Jurkat, Clone E6-1 (cell line): ENCODE results near the gene NPHP4.

Source experiments
- DNase-seq: peaks from one replicate; pipeline ENCODE4 v3.0.0-alpha.2; 2011; ENCODE audit warnings: low read depth, low spot score
- H3K4me3 ChIP-seq: 2 replicates; pipeline ENCODE4 v1.5.1; 2011; ENCODE audit warnings: mild to moderate bottlenecking, low read length, control low read depth, moderate library complexity

The NPHP4 gene

DNA sequence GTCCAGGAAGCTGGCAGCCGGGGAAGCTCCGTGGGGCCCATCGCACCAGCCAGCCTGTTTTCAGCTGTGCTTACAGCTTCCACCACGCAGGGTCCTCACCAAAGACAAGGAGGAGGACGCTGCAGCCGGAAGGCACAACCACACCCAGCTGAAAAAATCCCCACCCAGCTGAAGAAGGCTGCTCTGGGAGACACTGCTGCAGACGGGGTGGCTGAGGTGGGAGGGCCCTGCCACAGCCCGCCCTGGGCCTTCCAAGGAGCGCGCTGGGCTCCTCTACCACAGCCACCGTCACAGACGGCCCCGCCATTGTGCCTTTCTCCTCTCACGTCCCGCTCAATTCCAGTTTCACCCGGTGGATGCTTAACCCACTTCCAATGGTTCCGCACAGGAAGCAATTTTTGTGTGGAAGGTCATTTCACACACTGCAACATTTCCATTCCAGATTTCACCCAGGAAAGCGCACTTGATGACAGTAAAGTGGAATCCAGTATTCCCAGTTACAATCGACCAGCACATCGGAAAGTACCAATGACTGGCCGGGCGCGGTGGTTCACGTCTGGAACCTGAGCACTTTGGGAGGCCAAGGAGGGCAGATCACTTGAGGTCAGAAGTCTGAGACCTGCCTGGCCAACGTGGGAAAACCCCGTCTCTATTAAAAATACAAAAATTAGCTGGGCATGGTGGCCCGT, 47.9 kb downstream of the NPHP4 start:
- H3K4me3 ChIP-seq = no peak overlapping the region
- no peak for DNase-seq

DNA sequence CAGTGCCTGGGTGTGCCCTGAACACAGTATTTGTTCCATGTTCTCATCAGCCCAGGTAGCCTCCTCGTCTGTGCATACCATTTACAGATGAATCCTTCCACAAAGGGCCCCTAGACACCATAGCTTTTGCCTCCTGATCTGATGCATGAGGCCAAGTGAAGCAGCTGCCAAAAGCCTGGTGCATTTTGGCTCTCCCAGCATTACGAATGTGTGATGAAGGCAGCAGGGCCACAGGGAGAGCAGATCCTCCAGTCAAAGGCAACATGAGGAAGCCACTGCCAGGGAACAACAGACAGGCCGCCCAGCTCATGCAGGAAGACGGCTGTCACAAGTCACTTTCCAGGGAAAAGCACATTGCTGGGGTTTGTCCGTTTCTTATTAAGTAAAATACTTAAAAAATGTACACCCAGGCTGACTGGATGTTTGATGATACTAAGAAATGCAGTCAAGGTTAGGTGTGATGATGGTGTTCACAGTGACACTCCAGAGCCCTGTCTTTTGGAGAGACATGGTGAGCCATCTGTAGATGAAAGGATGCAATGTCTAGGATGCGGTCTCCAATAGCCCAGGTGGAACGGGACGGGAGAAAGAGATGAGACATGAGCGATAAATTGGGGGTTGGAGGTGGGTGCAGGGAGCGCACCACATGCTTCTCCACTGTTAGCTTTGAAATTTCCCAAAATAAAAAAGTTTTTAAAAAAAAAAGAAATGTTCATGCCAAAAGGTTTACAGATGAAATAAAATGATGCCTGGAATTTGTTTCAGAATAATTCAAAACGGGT, 48.7 kb downstream of the NPHP4 start:
- H3K4me3 ChIP-seq = no peak overlapping the region
- DNase-seq = no peak

DNA sequence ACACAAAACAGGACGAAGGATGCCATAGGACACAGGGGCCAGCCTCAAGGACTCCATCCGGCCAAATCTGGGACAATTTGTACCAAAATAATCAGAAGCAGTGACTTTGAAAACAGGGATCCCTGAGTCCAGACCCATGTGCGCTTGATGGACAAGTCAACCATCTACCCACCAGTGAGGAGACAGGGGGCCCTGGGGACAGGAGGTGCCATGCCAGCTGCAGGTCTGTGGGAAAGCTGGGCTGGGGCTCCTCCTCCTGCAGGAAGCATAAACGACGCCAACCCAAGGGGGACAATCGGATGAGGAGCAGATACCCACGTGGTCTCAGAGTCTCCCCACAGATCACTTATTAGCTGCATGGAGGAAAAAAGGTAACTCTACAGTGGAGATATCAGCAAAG, 50.6 kb downstream of the NPHP4 start:
- DNase-seq = no peak
- H3K4me3 ChIP-seq = no peak overlapping the region

DNA sequence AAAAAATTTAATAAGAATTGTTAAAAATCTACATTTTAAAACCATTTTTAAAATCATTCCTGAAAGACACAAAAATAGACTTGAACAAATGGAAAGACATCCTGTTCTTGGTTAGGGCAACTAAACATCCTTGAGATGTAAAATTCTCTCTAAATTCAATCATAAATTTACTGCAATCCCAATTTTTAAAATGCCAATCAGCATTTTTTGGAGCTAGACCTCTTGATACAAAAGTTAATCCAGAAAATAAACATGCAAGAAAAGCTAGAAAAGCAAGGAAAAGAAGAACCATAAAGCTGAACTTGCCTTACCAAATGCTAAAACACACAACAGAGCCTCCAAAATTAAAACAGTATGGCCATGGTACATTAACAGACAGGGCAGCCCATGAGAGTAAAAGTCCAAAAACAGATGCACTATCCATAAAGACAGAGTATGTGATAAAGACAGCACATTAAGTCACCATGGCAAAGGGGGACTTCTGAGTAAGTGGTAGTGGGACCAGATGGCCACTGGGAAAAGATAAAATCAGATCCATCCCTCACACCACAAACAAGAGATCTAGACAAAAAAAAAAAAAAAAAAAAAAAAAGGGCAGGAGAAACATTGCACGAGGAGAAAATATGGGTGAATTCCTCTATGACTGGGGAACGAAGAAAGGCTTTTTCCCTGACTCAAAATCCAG, 51.4 kb downstream of the NPHP4 start:
- no peak for DNase-seq
- H3K4me3 ChIP-seq = no peak overlapping the region

DNA sequence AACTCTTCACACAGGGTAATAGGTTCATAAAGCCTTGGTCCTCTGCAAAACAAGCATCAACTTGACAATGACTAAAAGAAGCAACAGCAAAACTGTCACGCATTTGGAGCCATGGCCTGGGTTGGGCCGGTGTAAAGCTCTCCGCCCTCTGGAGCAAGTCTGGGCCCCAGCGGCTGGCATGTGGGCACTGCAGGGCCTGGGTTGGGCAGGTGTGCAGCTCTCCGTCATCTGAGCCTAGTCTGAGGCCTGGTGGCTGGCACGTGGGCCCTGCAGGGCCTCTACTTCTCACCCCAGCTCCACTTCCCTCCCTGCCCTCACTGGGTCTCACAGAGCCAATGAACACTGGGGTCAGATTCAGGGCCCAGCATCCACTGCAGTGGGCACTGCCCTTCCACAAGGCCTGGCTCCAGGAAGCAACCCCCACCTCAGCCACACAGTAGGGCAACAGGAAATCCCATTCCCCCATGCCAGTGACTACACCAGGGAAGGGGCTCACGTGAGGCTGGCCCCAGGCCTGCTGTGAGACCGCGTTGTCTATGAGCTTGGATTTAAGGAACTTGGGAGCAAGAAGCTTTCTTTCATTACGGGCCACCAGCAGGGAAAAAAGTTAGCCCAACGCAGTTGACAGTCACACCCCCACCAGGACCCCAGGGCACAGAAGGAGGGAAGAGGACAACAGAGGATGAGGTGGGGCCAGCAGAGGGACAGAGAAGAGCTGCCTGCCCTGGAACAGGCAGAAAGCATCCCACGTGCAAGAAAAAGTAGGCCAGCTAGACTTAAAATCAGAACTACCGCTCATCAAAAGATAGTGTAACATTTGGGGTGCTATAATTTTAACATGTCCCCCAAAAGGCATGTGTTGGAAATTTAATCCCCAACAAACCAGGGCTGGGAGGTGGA, 52.7 kb downstream of the NPHP4 start:
- no peak for DNase-seq

DNA sequence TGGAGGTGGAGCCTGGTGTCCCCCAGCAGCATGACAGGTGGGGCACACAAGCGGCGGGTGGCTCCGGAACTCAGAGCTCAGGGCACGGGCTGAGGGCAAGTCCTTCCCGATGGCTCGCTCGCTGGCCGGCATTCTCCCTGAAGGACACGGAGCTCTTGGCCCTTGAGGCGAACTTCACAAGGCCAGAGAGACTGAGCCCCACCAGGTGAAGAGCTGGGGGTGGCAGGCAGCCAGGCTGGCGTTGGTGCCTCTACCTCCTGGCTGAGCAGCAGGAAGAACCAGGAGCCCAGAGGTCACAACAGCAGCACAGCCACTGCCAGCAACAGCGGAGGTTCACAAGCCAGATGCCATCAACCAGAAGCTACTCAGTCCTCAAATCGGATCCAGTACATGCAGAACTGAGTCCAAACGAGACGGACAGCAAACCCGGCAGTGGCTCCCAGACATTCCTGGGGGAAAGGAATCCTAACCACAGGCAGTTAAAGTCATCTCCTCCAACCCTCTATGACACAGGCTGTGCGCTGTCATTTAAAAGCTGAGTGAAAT, 54.1 kb downstream of the NPHP4 start:
- no peak overlapping the region for H3K4me3 ChIP-seq
- DNase-seq = no peak

More for the DNA sequence above, 52.7 kb downstream of the NPHP4 start:
- H3K4me3 ChIP-seq = no peak overlapping the region

DNA sequence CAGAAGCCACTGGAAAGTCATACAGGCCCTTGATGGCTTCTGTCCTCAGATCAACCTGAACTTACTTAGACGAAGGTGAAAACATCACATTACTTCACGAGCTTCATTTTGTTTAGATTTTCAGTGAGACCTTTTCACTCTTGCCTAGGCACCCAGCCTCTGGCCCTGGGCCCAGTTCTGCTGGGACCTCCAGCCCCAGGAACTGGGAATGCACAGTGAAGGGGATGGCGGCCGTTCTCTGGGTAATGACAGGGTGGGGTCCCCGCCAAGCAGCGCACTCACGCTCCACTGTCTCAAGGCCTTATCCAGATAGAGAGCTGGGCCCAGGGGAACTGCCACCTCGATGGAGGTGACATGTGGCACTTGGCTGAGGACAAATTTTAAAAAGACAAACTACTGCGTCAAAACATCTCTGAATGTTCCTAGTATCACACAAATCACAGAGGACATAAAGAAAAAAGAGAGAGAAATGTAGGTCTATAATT, 54.8 kb downstream of the NPHP4 start:
- no peak for DNase-seq
- H3K4me3 ChIP-seq = no peak overlapping the region

DNA sequence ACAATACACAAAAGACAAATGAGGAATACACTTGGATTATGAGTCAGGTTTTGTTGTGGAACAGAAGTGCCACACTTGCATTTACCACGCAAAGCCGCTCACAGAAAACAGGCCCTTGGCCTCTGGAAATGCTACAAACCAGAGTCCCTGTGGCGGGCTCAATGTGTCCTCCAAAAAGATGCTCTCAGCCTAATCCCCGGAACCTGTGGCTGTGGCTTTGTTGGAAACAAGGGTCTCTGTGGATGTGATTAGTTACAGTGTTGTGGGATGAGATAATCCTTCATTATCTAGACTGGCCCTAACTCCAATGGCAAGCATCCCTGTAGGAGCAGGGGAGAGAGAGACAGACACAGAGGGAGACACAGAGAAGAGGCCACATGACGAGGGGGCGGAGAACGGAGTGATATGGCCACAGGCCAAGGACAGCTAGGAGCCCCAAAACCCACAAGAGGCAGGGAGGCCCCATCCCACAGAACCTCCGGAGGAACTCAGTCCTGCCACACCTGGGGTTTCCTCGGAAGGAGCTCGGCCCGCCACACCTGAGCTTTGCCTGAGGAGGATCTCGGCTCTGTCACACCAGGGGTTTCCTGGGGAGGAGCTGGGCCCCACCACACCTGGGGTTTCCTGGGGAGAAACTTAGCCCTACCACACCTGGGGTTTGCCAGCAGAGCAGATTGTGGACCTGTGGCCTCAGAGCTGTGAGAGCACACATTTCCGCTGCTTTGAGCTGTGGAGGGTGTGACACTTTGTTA, 55.4 kb downstream of the NPHP4 start:
- DNase-seq = peak; percentile 79
- no peak overlapping the region for H3K4me3 ChIP-seq

DNA sequence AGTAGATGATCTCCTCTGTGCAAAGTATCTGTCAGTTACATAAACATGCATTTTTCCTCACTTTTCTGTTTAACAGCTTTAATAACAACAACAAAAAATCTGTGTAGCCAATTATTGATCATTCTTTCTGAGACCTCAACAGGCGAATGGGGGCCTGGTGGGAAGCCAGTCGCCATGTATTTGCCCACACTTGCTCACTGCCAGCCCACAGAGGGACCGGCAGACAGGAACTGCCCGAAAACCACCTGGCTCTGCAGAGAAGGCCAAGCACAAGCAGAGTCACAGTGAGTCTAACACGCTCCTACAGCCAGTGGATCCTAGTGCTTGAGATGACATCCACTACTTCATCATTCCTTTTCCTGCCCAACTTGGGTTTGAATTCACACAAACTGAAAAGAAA, 56.1 kb downstream of the NPHP4 start:
- DNase-seq = no peak

DNA sequence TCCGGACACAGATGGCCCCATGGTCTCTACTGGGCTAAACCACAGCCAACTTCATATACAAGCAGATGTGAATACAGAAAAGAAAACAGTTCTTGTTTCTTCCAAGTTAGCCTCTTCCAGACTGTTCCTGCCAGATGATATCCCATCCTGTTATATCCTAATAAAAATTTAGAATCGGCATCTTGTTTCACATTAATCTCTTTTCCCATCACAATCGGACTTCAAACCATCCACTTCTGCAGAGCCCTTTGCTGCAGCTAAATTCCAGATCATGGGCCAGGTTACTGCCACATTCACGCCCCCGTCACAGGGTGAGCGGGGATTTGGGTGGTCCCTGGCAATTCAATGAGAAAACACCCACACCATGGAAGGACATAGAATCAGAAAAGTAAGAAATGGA, 57.2 kb downstream of the NPHP4 start:
- no peak for DNase-seq

More for the DNA sequence above, 56.1 kb downstream of the NPHP4 start:
- H3K4me3 ChIP-seq = no peak overlapping the region

DNA sequence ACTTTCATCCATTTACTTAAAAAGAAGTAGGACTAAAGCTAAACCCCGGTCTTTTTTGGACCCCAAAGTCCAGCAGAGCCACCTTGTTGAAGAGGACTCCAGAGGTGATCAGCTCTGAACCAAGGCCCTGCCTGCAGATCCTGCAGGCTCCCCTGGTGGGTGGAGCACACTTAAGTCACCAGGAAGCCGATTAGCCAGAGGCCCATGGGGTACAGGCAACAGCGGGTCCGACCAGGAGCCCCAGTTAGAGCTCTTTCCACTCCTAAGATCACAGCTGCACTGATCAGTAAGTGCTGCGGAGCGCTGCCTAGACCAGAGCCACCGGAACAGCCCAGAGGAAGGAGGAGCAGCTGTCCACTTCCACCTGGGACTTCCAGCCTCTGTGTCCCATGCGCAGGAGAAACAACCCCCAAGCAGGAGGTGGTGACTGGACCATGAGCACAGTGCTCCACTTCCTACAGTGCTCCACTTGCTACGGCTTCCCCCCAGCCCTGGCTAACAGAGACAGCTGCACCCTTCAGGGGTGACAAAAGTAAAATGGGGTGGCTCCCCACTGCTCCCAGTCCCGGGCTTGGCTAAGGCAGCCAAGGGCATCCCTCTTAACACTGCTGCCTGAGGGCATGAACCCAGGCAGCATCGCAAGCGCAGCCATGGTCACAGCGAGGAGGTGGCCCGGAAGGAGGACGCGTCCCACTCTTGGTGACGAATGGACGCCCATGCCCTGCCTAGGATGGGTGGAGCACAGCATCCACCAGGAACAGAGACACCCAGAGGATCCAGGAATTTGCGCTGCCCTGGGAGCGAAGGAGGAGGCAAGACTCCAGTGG, 58.0 kb downstream of the NPHP4 start:
- DNase-seq = no peak
- no peak overlapping the region for H3K4me3 ChIP-seq

More for the DNA sequence above, 57.2 kb downstream of the NPHP4 start:
- no peak overlapping the region for H3K4me3 ChIP-seq

DNA sequence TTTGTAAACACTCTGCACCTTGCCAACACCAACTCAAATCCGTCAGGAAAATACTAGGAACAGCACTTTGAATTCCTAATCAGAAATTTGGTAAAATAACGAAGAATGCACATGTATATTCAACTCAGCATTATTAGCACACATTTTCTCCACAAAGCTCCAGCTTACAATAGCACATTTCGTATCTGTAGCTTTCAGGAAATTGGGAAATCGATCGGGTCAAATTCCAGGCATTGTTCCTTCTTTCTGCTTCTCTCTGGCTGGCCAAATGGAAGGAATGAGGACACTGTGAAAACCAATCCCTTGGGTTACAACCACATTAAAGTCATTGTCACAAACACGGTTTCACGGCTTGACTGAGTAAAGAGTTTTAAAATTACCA, 58.6 kb downstream of the NPHP4 start:
- no peak for DNase-seq
- H3K4me3 ChIP-seq = no peak overlapping the region

DNA sequence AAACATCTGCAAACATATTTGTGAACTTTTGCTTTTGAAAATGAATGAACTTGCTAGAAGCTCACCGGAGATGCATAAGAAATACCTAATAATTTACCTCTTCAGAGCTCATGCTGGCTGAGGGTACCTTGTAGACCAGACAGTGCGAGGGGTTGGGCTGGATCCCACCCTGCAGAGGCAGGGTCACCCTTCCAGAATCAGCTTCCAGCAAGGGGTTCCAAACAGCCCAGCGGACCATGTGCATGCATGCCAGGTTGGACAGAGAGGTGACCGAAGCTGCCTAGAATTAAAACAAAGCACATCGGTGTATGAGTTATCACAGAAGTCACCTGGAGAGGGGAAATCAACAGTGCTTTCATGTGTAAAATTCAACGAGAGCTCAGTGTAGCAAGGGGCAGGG, 59.2 kb downstream of the NPHP4 start:
- H3K4me3 ChIP-seq = no peak overlapping the region
- no peak for DNase-seq

DNA sequence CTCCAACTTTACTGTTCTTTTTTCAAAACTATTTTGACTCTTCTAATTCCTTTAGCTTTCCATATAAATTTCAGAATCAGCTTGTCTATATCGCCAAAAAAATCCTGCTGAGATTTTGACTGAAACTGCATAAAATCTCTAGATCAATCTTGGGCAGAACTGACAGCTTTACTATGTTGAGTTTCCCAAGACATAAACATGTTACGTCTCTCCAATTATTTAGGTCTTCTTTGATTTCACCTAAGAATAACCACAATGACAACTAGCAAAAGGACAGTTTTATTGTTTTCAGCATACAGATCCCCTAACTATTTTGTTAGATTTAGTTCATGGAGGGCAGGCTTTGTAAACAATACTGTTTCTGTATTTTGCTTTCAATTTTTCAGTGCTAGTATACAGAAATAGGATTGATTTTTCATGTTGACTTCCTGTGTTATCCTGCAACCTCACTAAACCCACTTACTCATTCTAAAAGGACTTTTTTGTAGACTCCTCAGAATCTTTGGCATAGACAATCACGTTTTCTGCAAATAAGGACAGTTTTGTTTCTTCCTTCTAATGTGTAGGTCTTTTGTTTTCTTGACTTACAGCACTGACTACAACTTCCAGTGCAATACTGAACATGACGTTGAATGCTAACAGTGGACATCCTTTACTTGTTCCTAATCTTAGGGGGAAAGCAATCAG, 63.4 kb downstream of the NPHP4 start:
- no peak overlapping the region for H3K4me3 ChIP-seq
- DNase-seq = no peak

DNA sequence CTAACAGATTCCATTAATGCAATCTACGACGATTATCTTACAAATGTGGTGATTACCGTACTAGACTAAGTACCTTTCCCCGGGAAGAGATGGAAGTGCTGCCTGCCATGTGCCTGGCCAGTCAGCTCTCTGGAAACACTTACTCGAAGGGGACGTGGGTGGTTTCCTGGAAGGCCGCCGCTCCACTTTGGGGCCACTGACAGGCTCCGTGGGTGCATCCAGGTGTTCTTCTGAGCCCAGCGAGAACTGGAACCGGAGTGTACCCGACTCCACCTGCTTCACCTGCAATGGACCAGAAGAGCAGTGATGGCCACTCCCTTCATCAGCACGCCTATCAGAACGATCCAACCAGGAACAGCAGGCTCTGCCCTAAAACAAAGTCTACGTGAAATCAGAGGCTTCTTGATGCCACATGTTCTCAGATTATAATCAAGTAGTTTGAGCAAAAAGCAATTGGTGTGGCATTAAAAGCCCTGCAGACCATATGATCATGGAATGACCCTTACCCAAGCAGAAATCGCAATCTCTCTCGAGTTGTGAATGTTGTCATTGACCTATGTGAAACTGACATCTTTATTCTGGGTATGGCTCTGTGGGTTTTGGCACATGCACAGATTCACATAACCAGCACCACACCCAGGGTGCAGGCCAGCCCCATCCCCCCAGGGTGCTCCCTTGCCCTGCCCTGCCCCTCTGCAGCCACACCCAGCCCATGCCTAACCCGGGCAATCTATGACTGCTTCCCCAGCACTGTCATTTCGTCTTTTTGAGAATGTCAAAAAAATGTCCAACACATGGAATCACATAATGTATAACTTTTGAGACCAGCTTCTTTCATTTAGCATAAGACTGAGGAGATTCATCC, 64.5 kb downstream of the NPHP4 start:
- H3K4me3 ChIP-seq = no peak overlapping the region
- DNase-seq = no peak
